Ovary (tissue), 9 donors: ENCODE results near the gene IFNA1. TPM values are rescaled to one million over a fixed set of nuclear protein-coding genes. Genes with fewer than 3 reads are reported as not detected.

Experiments used
- DNase-seq, 5 donors: peaks; one replicate each; pipeline ENCODE4 v3.0.0-alpha.2; 2019 to 2020
- H3K27ac ChIP-seq, 2 donors: fragments of 200-600 bp; one replicate each; pipeline versions ENCODE4 v1.5.1 to v1.8.0; 2019 to 2022
- H3K27me3 ChIP-seq: fragments of 200-600 bp; one replicate; pipeline ENCODE4 v1.8.0; 2022
- H3K36me3 ChIP-seq: fragments of 200-600 bp; sonication (generic); one replicate; pipeline ENCODE4 v1.5.1; 2019
- H3K4me1 ChIP-seq: one replicate; pipeline ENCODE4 v1.8.1; 2013; ENCODE audit warnings: mild to moderate bottlenecking, moderate library complexity; ENCODE audit not compliant: insufficient read depth
- H3K4me3 ChIP-seq: fragments of 200-600 bp; sonication (generic); one replicate; pipeline ENCODE4 v1.5.1; 2017
- H3K9me3 ChIP-seq, 2 donors: fragments of 200-600 bp in 1 of 2; sonication (generic) in 1 of 2; one replicate each; pipeline versions ENCODE4 v1.5.1 to v1.8.1; 2013 to 2019; ENCODE audit warnings: mild to moderate bottlenecking in 1 of 2, moderate library complexity in 1 of 2
- EP300 ChIP-seq: sonication (generic); formaldehyde crosslinking; IDR thresholded peaks from one replicate; pipeline ENCODE4 v1.6.1; 2017; ENCODE audit warnings: antibody characterized with exemption
- POLR2A ChIP-seq: fragments of 450-650 bp; IDR thresholded peaks from one replicate; pipeline ENCODE4 v1.6.1; 2017; ENCODE audit warnings: antibody characterized with exemption, mild to moderate bottlenecking, moderate library complexity
- WGBS, 3 donors: extraction: QIAGEN DNeasy Blood & Tissue Kit in 1 of 3; methylation state at CpG; one replicate each; pipeline versions ENCODE4 v1.1.5 to v1.1.7; 2013 to 2017; 5-methylcytosine and 5-hydroxymethylcytosine counted together
- intact Hi-C, 4 donors: fragments of 100-400 bp; cut with DNase I; formaldehyde crosslinking; loops; one replicate each; pipeline versions ENCODE4 v1.11.0 to v1.15.1; 2022 to 2023
- polyA plus RNA-seq, 2 donors: library from polyadenylated mRNA; stranded (reverse); fragments of 200-250 nt in 1 of 2; fragments of 350-450 nt in 1 of 2; fragmentation: Illumina TruSeq in 1 of 2; extraction: RNeasy Lipid Tissue Mini Kit (QIAGEN cat#74804) in 1 of 2; gene quantifications; one replicate each; pipeline ENCODE4 v1.2.3, GENCODE V29; 2013 to 2014
- total RNA-seq, 7 donors: library from RNA; depleted of rRNA in 2 of 7; stranded (reverse); fragments of >200 nt in 2 of 7; fragmentation: NEBNext Ultra II Directional in 3 of 7; extraction: Animal tissue kit (Norgen Biotek cat#: 25700) in 3 of 7; gene quantifications; one replicate each; pipeline versions ENCODE4 v1.1.0 to v1.2.4, GENCODE V29; 2016 to 2023
- TF ChIP-seq, protein P1 (sequence below), 3 donors: fragments of 450-650 bp in 2 of 3; fragments of 200-600 bp in 1 of 3; IDR thresholded peaks; one replicate each; pipeline versions ENCODE4 v1.5.1 to v1.8.0; 2016 to 2022; ENCODE audit warnings: antibody characterized with exemption in 3 of 3, mild to moderate bottlenecking in 1 of 3
- donor health status: DM: no; HTN: no; CAD: no; lungs with moderate emphysema.
- donor health status: DM: no; HTN: no; CAD: no.
- donor health status: Bipolar disorder and iron deficiency.
- donor health status: DM: yes; HTN: yes; CAD: no.
- donor health status: DM: no; HTN: no; CAD: no.
- donor health status: DM: yes; HTN: yes; CAD: no.

Gene IFNA1
- total and polyA plus RNA-seq, 9 donors: not detected

DNA sequence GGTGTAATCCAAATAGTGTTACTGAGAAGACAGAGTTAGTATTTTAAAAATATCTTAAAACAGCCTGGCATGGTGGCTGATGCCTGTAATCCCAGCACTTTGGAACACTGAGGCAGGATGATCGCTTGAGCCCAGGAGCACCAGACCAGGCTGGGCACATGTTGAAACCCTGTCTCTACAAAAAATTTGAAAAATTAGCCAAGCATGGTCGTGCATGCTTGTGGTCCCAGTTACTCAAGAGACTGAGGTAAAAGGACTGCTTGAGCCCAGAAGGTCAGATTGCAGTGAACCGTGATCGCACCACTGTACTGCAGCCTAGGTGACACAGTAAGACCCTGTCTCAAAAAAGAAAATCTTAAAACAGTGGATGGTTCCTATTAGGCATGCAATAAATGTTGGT lies 12.4 kb downstream of the IFNA1 start:
- Histone ChIP-seq H3K27ac (no peak overlapping the region), H3K27me3 (no peaks in the 10 kb centered on the region), H3K36me3 (no peaks in the 10 kb centered on the region), H3K4me3 (no peak overlapping the region), H3K9me3 (no peaks in the 10 kb centered on the region), H3K4me1 (no peaks in the 10 kb centered on the region)
- 88 to 92% (median 89%) methylated on average over 4 of the region's 4 CpGs for WGBS, 3 donors
- TF ChIP-seq POLR2A: no peak
- no peak for TF ChIP-seq EP300
- TF ChIP-seq, protein P1, sequence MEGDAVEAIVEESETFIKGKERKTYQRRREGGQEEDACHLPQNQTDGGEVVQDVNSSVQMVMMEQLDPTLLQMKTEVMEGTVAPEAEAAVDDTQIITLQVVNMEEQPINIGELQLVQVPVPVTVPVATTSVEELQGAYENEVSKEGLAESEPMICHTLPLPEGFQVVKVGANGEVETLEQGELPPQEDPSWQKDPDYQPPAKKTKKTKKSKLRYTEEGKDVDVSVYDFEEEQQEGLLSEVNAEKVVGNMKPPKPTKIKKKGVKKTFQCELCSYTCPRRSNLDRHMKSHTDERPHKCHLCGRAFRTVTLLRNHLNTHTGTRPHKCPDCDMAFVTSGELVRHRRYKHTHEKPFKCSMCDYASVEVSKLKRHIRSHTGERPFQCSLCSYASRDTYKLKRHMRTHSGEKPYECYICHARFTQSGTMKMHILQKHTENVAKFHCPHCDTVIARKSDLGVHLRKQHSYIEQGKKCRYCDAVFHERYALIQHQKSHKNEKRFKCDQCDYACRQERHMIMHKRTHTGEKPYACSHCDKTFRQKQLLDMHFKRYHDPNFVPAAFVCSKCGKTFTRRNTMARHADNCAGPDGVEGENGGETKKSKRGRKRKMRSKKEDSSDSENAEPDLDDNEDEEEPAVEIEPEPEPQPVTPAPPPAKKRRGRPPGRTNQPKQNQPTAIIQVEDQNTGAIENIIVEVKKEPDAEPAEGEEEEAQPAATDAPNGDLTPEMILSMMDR (IDR thresholded peaks at IDR 0.05): no peak
- no peak for DNase-seq
- intact Hi-C loops: no loop called here

DNA sequence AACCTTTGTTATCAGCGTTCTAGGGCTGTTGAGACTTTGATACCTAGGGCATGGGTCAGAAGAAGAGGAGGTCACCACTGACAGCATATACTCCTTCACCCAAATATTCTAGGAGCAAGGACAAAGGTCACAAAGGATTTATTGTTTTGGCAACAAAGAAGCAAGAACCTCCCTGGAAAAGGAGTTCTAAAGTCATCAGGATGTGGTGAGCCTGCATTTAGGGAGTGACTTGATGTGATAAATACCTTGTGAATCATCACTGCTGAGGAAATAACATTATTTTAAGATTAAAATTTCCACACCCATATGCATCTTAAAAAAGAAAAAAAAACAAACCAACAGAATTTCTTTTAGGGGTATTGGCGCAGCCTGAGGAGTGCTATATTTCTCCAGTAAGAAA lies 13.9 kb downstream of the IFNA1 start:
- no peaks in the 10 kb centered on the region for H3K27me3 ChIP-seq
- no peaks in the 10 kb centered on the region for H3K36me3 ChIP-seq
- H3K9me3 ChIP-seq: no peaks in the 10 kb centered on the region
- intact Hi-C loops: no loop called here
- DNase-seq: no peak
- no peak overlapping the region for H3K4me3 ChIP-seq
- TF ChIP-seq, protein P1 (IDR thresholded peaks at IDR 0.05): no peak
- TF ChIP-seq POLR2A (no peak), EP300 (no peak)
- H3K4me1 ChIP-seq: no peaks in the 10 kb centered on the region
- WGBS, 3 donors: 23 to 34% (median 24%) methylated on average over 2 of the region's 2 CpGs
- H3K27ac ChIP-seq: no peak overlapping the region

DNA sequence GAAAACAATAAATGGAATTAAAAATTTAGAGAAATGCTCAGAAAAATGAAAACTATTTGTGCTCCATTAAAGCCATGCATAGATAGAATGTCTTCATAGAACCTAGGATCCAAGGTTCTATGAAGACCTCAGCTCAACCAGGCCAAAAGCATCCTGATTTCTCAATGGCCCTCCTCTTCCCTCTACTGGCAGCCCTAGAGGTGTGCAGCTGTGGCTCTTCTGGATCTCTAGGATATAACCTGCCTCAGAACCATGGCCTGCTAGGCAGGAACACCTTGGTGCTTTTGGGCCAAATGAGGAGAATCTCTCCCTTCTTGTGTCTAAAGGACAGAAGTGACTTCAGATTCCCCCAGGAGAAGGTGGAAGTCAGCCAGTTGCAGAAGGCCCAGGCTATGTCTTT lies 15.1 kb downstream of the IFNA1 start:
- TF ChIP-seq, protein P1 (IDR thresholded peaks at IDR 0.05): no peak
- TF ChIP-seq EP300 (no peak), POLR2A (no peak)
- Histone ChIP-seq H3K9me3 (no peaks in the 10 kb centered on the region), H3K36me3 (no peaks in the 10 kb centered on the region), H3K27ac (no peak overlapping the region), H3K4me3 (no peak overlapping the region), H3K4me1 (no peaks in the 10 kb centered on the region), H3K27me3 (no peaks in the 10 kb centered on the region)
- intact Hi-C loops: no loop called here
- DNase-seq: no peak

DNA sequence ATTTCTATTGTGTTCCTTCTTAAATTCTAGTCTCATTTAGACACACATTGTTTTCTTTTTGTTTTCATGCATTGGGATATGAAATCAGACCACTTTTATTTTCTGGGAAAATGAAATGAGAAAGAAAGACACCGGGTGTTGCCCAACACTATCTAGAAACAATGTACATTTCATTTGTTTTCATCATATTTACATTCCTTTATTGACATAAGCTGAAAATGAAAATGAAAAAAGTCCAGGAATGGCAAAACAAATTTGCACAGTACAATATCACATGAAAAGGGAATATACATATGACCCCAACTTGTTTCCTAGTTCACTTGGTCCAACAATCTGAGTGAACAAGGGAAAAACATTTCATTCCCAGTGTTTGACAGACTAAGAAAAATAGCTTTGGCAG lies 21.1 kb downstream of the IFNA1 start:
- intact Hi-C loops: no loop called here
- whole genome bisulfite sequencing, 3 donors: 53 to 77% (median 59%) methylated on average over 1 of the region's 1 CpG
- Histone ChIP-seq H3K4me3 (no peak overlapping the region), H3K9me3 (peaks cover 0 to 4% of the 10 kb centered on the region in 2 donors), H3K4me1 (no peaks in the 10 kb centered on the region), H3K27me3 (no peaks in the 10 kb centered on the region), H3K27ac (no peak overlapping the region), H3K36me3 (no peaks in the 10 kb centered on the region)
- DNase-seq: no peak
- TF ChIP-seq, protein P1 (IDR thresholded peaks at IDR 0.05): no peak
- TF ChIP-seq EP300: no peak
- no peak for TF ChIP-seq POLR2A

DNA sequence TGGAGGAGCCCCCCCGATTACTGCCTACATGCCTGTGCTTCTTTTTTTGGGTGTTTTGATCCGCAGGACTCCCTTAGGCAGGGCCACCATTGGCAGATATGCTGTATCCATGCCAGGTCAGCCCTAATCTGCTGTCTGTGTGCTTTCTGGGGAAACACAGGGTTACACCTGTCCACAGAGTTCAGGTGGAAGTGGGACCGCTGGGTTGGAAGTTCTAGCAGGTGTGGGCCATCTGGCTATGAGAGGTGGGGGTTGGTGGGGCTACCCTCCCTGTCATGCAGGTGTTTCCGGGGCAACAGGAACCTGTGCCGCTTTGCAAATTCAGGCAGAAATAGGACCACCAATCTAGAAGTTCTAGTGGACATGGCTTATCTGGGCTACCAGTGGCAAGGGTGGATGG lies 24.9 kb downstream of the IFNA1 start:
- WGBS, 3 donors: 90 to 92% (median 91%) methylated on average over 5 of the region's 5 CpGs
- Histone ChIP-seq H3K36me3 (no peaks in the 10 kb centered on the region), H3K27ac (no peak overlapping the region), H3K27me3 (no peaks in the 10 kb centered on the region), H3K4me1 (no peaks in the 10 kb centered on the region), H3K9me3 (peaks cover 0 to 4% of the 10 kb centered on the region in 2 donors), H3K4me3 (no peak overlapping the region)
- TF ChIP-seq, protein P1 (IDR thresholded peaks at IDR 0.05): no peak
- no peak for TF ChIP-seq POLR2A
- TF ChIP-seq EP300: no peak
- intact Hi-C loops: no loop called here
- DNase-seq: no peak
